GM11168 (cell line): ENCODE results near the gene C12orf60.

Source experiments
- in situ Hi-C: fragments of 300-500 bp; cut with MboI; formaldehyde crosslinking; loops from one replicate; pipeline ENCODE4 v1.12.0; 2022; ENCODE audit warnings: low sequenced_read_pairs; ENCODE audit not compliant: unreplicated experiment

C12orf60 gene

GRCh38 chr12:14776236-14776961, 27.1 kb upstream of the C12orf60 start:
- in situ Hi-C loops: no loop called here

DNA sequence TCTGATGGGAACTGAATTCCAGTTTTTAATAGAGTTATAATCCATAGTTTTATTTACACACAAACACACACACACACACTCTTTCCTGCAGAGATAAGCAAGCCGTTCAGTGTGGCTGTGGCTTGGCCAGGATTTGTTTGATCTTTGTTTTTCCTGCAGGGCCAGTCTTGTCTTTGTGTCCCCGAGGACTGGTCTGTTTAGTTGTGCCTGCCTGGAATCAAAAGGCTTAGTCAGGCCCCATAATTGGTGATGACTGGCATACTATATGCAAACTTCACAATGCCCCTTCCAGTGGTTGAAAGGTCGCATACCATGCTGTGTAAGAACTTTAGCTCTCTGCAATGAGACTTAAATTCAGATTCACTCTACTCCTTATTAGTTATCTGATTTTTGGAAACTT, 26.2 kb upstream of the C12orf60 start:
- in situ Hi-C loops: no loop called here

DNA sequence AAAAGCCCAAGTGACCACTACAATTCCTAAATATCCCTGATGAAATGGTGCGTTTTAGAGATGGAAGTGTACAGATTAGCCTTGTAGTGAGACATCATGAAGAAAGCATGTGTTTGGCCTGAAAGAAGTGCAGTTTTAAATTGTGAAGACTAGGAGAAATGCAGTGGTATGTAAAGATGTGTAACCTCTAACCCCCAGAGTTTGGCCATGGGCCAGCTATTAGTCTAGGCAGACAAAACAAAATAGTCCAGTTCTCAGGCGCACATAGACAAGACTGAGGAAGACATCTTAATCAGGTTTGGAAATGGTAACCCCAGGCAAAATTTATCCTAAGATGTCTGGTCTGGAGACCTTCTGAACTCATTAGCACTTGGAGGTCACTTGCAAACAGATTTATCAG, 23.6 kb upstream of the C12orf60 start:
- in situ Hi-C loops: no loop called here

DNA sequence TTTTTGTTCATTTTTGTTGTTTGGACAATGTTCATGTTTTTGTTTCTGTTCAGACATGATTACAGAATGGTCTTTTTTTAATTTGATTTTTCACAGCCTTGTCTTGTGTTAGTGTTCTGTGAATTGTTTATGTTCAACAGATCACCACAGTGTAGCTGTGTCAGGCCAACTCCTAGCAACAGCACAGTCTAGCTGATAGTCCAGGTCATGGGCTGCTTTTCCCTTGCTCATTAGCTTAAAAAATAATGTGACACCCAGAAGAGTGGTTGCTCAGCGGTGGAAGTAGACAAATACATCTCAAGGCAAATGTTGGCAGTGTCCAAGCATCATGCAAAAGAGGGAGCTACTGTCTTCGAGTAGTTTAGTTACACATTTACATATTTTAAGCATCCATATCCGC, 22.6 kb upstream of the C12orf60 start:
- in situ Hi-C loops: no loop called here

DNA sequence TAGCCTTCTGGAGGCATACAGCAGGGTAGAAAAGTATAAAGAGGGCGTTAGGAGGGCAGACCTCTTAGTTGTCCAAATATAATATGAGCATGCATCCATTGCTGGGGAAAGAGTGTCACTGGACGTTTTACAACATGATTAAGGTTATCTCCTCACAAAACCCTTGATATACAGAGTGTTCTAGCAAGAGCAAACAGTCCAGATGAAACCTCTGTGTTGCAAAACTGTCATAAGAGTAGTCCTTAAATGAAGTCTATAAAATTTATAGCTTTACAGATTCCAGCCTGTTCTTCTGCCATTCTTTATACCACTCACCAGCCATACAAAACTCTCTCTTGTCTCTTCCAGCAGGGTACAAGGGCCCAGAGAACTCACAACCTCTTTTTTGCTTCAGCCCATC, 21.9 kb upstream of the C12orf60 start:
- in situ Hi-C loops: no loop called here

DNA sequence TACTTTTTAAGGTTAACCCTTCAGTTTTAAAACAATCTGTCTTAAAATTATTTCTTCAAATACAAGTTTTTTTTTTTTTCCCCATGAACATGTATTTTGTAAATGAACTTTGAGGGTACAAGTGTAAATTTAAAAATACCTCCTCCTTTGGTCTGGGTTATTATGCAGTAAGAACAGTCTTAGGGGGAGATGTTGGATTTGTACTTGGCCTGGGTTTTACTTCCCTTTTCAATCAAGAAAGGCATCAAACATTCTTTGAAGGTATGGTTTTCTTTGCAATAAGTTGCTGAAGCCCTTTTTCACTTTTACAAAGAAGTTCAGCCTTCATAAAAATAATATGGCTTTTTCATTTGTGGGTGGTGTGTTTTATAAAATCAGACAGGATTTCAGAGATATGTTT, 20.7 kb upstream of the C12orf60 start:
- in situ Hi-C loops: no loop called here

DNA sequence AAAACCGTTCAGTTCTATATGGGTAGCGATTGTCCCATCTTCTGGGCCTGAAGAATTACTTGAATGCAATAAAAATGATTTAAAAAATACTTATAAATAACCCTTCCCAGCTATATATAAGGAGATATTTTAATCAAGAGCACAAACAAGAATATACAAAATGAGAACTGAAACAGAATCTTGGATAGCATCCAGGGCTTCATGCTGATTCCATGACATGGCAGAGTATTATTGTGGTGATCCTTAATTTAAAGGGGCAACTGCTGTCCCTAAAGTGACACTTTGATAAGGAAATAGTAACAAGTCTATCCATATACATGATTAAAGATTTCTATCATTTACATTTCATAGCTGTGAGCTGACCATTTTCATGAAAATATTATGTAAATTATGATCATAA, 19.0 kb upstream of the C12orf60 start:
- in situ Hi-C loops: no loop called here

GRCh38 chr12:14785568-14785967, 17.9 kb upstream of the C12orf60 start:
- in situ Hi-C loops: no loop called here

DNA sequence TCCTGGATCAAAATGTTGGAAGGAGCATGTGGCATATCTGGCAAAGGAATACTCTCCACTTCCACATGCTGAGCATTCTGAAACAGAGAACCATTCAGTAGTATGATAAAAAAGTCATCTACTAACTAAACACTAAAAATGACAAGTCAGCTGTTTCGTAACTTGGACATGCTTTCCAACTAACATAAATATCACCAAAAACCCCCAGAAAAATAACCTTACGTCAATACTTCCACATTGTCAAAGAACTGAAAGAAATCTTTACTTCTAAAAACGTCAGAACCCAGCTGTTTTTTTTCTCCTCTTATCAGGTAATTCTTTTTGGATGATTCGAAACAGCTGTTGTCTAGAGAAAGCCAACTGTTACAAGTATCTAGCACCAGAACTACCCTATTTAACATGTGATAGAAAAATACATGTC, 8.4 kb upstream of the C12orf60 start:
- in situ Hi-C loops: no loop called here

GRCh38 chr12:14802247-14802646, 1.2 kb upstream of the C12orf60 start:
- in situ Hi-C loops: no loop called here

DNA sequence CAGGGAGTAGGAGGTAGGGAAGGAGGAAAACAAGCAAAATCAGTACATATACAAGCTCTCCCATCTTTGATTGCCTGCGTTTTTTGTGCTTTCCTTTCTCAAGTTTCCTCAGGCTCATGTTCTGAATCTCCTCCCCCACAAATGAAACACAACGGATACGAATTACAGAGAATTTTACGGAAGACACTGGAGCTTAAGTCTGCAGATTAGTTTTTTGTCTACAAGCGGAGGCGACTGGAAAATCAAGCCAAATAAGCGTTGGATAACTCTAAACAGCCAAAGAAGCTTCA, 804 bp upstream of the C12orf60 start:
- in situ Hi-C loops: no loop called here

DNA sequence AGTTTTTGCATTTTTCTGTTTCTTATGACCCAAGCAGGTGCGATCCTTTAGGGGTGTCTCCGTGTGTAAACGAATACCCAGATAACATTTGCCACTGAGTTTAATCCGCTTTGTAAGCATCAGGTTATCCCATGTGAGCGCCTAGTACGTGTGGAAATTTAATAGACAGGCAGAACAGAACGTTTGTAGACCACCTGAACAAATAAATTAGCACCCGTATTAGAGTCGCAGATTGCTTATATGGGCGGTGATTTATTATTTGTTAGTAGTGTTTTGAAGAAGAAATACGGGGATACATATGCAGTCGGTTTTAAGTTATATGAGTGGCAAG, 325 bp downstream of the C12orf60 start:
- in situ Hi-C loops: no loop called here

DNA sequence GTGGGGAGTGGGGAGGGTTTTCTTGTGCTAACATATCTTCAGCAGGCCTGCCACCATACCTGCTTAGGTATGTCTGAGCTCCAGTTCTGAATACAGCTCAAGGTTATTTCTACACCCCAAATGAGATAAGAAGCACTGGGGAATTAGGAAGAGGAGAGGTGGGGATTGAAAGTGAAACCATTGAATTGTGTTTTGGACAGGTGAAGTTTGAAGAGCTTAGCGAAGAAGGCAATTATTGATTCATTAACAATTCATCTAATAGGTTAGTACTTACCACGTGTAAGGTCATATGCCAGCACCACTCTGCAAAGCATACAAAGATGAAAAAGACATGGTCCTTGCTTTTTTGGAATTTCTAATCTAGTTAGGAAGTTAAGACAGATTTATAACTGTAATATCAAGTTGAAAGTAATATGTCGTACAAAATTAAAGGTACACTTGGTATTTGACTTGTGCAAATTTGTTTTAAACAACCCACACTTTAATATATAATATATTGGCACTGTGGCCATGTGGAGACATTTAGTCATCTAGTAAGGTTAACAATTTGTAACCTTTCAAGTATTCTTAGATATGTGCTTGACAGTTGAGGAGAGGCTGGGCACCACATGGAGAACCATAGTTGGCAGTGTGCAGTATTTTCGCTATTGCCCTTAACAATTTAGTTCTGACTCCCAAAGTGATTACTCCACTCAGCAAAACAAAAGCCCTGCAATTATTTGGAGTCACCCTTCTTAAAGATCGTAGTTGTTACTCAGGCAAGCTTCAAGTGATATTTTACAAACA, 6.9 kb downstream of the C12orf60 start:
- in situ Hi-C loops: no loop called here

DNA sequence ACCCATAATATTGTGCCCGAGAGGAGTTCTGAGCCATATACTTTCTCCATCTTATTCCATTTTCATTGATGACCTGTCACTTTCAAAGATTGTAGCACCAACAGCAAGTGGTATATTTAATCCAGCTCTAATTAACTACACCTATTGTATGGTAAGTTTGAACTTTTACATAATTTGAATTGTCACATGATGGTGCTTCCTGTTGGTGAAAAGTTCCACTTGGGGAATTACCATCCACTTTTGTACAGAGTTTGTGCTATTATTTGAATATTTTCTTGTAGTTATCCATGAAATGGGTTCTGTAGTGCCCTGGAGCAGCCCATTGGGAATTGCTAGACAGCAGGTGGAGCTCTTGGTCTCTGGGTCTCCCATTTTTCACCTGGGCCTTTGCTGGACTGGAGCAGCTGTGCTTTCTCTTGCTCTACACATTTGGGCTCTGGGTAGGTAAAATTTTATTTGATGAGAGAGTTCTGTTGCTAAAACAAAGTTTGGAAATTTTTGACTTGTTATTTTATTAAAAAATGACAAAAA, 7.5 kb downstream of the C12orf60 start:
- in situ Hi-C loops: no loop called here

GRCh38 chr12:14811486-14811885, 8.0 kb downstream of the C12orf60 start:
- in situ Hi-C loops: no loop called here

- in situ Hi-C loops: no loop called here
Observed at GRCh38 chr12:14814014-14814413, 10.5 kb downstream of the C12orf60 start, which contains the start of gene SMCO3. TSS of gene SMCO3 (minus strand) at chr12:14814182. CDS start at chr12:14806680, 7,502 bp downstream.

DNA sequence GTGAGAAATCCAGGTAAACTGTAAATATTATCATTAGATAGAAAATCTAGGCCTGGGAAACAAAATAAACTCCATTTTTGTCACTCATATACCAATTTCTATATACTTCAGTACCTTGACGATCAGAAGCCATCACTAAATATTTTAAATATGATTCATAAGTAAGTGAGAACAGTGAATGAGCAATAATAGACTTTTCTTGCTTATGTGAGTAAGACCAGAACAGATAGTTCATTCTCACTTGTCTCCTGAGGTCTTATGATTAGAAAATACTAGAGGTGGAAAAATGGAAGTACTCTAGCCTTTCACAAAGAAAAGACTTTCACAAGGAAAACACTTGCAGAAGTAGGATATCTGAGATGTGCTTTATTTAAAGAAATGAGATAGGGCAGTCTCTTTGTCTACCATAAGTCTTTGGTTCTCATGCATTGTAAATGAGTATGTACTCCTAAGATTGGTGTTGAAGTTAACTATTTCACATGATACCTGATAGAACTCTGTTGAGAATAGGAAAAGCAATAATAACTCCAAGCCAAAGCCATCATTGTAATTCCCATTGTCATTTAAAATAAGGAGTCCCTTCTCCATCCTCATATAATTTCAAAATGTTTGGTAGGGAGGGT, 20.7 kb downstream of the C12orf60 start:
- in situ Hi-C loops: no loop called here

GRCh38 chr12:14825256-14825655, 21.8 kb downstream of the C12orf60 start:
- in situ Hi-C loops: no loop called here

- in situ Hi-C loops: no loop called here
Observed at GRCh38 chr12:14826491-14826890, 23.0 kb downstream of the C12orf60 start.

GRCh38 chr12:14827043-14827442, 23.6 kb downstream of the C12orf60 start:
- in situ Hi-C loops: no loop called here

GRCh38 chr12:14828892-14829291, 25.4 kb downstream of the C12orf60 start:
- in situ Hi-C loops: no loop called here
